Measurements from ENCODE around the gene DXO. TPM values are rescaled to one million over a fixed set of nuclear protein-coding genes. Genes with fewer than 3 reads are reported as not detected.

Gene DXO
- total RNA-seq, 1 donor from 2014 or later = 6.9 TPM

GRCh38 chr6:31927242-31927862 lies 44.6 kb downstream of the DXO start, which contains the start of gene C2:
TSS of gene C2 (plus strand) at chr6:31927717. CDS start at chr6:31927753, 36 bp downstream.
- DNase-seq = no peak

DNA sequence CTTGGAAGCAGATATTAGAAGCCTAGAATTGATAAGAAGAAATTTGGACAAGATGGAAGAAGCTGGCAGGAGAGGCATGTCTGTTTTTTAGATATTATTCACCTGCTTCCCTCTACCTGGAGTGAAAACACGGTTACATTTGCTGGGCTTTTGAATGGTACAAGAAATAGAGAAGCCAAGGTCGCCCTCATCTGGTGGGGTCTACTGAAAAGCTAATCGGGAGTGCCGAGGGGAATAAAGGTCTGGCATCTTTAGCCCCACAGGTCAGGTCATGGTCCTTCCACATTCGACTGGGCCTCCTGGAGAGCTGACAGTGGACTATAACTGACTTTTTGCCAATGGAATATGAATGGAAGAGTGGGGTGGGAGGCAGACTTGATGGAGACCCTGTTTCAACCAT lies 49.0 kb downstream of the DXO start:
- DNase-seq = no peak

GRCh38 chr6:31920811-31921210 lies 51.1 kb downstream of the DXO start:
- no peak for DNase-seq

Small RNA genes lying within 50 kb of the gene (small RNA-seq; reads per million reads assigned to genes)
- not detected for gene AL645922.1

Other genes with a start within 250 kb of the DXO start
- not detected for gene MPIG6B, start 248.8 kb downstream of the DXO start, total RNA-seq
- gene DDAH2, start 242.8 kb downstream of the DXO start, total RNA-seq = 117 TPM
- gene CLIC1, start 235.6 kb downstream of the DXO start, total RNA-seq = 35.2 TPM
- 4.2 TPM for gene MSH5, start 232.1 kb downstream of the DXO start, total RNA-seq
- 0.31 TPM for gene SAPCD1, start 209.5 kb downstream of the DXO start, total RNA-seq
- gene VWA7, start 194.8 kb downstream of the DXO start, total RNA-seq = 0.31 TPM
- 25.6 TPM for gene VARS1, start 176.4 kb downstream of the DXO start, total RNA-seq
- 22.9 TPM for gene LSM2, start 165.2 kb downstream of the DXO start, total RNA-seq
- gene HSPA1L, start 156.9 kb downstream of the DXO start, total RNA-seq = 4.4 TPM
- 117 TPM for gene HSPA1A, start 156.6 kb downstream of the DXO start, total RNA-seq
- gene HSPA1B, start 144.4 kb downstream of the DXO start, total RNA-seq = 121 TPM
- gene NEU1, start 109.3 kb downstream of the DXO start, total RNA-seq = 20.3 TPM
- not detected for gene SLC44A4, start 93.1 kb downstream of the DXO start, total RNA-seq
- gene EHMT2, start 74.4 kb downstream of the DXO start, total RNA-seq = 83.9 TPM
- gene ZBTB12, start 70.1 kb downstream of the DXO start, total RNA-seq = 25.6 TPM
- gene C2, start 44.4 kb downstream of the DXO start, total RNA-seq = 4.7 TPM
- 0.62 TPM for gene CFB, start 26.0 kb downstream of the DXO start, total RNA-seq
- 37.4 TPM for gene NELFE, start 13.2 kb downstream of the DXO start, total RNA-seq
- gene SKIC2, start 13.0 kb downstream of the DXO start, total RNA-seq = 27.6 TPM
- gene C4A, start 9.9 kb upstream of the DXO start, total RNA-seq = 8.6 TPM
- gene C4B, start 42.7 kb upstream of the DXO start, total RNA-seq = 9.2 TPM
- not detected for gene CYP21A2, start 66.3 kb upstream of the DXO start, total RNA-seq
- 2.5 TPM for gene TNXB, start 137.2 kb upstream of the DXO start, total RNA-seq
- 15.4 TPM for gene ATF6B, start 156.1 kb upstream of the DXO start, total RNA-seq
- 3.3 TPM for gene FKBPL, start 158.2 kb upstream of the DXO start, total RNA-seq
- gene PRRT1, start 179.8 kb upstream of the DXO start, total RNA-seq = 0.78 TPM
- 15.1 TPM for gene PPT2, start 182.0 kb upstream of the DXO start, total RNA-seq
- gene EGFL8, start 192.5 kb upstream of the DXO start, total RNA-seq = 7.5 TPM
- 13.6 TPM for gene AGPAT1, start 203.9 kb upstream of the DXO start, total RNA-seq
- 71.7 TPM for gene RNF5, start 206.3 kb upstream of the DXO start, total RNA-seq
- gene AGER, start 212.1 kb upstream of the DXO start, total RNA-seq = 0.78 TPM
- gene PBX2, start 218.1 kb upstream of the DXO start, total RNA-seq = 18.1 TPM
- gene GPSM3, start 220.5 kb upstream of the DXO start, total RNA-seq = 0.78 TPM